ENCODE data around the gene CAPN9.
"Not testable (repeated sequence)": the region's sequence is repeated elsewhere in the genome, so short reads cannot be mapped to it uniquely, and the experiment has no call there.

The CAPN9 gene, protein sequence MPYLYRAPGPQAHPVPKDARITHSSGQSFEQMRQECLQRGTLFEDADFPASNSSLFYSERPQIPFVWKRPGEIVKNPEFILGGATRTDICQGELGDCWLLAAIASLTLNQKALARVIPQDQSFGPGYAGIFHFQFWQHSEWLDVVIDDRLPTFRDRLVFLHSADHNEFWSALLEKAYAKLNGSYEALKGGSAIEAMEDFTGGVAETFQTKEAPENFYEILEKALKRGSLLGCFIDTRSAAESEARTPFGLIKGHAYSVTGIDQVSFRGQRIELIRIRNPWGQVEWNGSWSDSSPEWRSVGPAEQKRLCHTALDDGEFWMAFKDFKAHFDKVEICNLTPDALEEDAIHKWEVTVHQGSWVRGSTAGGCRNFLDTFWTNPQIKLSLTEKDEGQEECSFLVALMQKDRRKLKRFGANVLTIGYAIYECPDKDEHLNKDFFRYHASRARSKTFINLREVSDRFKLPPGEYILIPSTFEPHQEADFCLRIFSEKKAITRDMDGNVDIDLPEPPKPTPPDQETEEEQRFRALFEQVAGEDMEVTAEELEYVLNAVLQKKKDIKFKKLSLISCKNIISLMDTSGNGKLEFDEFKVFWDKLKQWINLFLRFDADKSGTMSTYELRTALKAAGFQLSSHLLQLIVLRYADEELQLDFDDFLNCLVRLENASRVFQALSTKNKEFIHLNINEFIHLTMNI

DNA sequence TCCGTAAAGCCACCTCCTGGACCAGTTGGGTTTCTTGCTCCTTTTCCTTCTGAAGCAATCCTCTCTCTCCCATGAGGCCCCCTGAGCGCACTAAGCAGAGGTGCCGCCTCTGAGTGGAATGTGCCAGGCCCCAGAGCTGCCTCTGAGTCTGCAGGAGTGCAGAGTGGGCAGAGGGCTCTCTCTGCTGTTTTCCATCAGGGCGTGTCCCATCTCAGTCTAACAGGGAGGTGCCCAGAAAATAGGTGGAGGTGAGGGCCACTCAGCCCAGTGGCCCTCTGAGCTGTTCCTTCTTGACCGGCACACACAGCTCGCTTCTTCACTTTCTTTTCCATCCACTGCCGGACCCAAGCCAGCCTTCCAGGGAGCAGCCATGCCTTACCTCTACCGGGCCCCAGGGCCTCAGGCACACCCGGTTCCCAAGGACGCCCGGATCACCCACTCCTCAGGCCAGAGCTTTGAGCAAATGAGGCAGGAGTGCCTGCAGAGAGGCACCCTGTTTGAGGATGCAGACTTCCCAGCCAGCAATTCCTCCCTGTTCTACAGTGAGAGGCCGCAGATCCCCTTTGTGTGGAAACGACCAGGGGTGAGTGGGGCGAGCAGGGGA lies at the start of gene CAPN9:
CAPN9 (plus strand) TSS at position 262 of the 604 bp plus-strand sequence; CDS start at position 371, 109 bp downstream.
- no peak for DNase-seq

DNA sequence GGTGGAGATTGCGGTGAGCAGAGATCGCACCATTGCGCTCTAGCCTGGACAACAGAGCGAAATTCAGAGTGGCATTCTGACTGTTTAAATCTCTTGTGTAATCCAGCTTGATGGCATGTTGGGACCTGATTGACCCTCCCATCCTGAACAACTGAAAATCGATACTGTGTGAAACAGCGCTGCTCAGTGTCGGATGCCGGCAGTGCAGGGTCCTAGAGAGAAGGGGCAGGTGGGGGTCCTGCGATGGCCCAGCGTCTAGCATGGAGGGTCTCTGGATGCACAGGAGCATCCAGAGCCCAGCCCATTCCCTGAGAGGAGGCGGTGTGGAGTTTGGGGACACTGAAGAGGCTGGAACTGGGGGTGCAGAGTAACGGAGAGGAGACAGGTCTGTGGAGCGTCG lies 49.1 kb upstream of the CAPN9 start:
- DNase-seq, result no peak

DNA sequence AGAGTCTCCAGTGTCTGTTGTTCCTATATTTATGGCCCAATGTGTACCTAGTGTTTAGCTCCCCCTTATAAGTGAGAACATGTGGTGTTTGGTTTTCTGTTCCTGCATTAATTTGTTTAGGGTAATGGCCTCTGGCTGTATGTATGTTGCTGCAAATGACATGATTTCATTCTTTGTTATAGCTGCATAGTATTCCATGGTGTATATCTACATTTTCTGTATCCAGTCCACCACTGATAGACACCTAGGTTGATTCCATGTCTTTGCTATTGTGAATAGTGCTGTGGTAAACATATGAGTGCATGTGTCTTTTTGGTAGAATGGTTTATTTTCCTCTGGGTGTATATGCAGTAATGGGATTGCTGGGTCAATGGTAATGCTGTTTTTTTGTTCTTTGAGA lies 48.2 kb upstream of the CAPN9 start:
- not testable (repeated sequence) for DNase-seq

DNA sequence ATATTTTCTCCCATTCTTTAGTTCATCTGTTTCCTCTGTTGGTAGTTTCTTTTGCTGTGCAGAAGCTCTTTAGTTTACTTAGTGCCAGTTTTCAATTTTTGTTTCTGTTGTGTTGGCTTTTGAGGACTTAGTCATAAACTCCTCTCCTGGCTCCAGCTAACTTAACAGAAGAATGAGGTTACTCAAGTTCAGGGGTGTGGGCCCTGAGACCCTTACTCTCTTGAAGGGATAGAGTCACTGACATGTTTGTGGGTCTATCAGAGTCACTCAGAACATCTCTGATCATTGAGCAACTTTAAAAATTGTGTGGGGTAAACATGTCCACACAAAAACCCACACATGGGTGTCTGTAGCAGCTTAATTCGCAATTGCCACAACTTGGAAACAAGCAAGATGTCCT lies 47.5 kb upstream of the CAPN9 start:
- DNase-seq, result no peak

DNA sequence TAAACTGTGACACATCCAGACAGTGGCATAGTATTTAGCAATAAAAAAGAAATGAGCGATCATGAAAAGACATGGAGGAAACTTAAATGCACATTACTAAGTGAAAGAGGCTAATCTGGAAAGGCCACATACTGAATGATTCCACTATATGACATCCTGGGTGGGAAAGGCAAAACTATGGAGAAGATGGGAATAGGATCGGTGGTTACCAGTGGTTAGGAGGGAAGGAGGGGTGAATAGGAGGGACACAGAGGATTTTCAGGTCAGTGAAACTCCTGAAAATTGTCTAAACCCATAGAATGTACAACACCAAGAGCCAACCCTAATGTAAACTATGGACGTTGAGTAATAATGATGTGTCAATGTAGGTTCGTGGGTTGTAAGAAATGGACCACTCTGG lies 47.1 kb upstream of the CAPN9 start:
- DNase-seq, result no peak

DNA sequence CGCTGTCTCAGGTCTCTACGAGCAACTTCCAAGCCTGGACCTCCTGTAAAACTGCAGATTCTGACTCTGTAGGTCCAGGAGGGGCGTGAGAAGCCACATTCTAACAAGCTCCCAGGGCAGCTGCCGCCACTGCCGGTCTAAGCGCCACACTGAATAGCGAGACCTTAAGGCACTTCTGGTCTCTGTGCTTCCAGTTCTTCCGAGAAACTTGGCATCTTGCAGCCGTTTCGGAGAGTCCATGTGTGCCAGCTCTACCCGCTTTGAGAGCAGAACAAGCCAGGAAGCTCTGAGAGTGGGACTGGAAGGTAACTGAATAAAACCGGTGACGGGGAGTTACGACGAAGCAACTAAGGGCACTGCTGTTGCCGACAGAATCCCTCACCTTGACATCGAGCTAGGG lies 45.8 kb upstream of the CAPN9 start:
- no peak for DNase-seq

DNA sequence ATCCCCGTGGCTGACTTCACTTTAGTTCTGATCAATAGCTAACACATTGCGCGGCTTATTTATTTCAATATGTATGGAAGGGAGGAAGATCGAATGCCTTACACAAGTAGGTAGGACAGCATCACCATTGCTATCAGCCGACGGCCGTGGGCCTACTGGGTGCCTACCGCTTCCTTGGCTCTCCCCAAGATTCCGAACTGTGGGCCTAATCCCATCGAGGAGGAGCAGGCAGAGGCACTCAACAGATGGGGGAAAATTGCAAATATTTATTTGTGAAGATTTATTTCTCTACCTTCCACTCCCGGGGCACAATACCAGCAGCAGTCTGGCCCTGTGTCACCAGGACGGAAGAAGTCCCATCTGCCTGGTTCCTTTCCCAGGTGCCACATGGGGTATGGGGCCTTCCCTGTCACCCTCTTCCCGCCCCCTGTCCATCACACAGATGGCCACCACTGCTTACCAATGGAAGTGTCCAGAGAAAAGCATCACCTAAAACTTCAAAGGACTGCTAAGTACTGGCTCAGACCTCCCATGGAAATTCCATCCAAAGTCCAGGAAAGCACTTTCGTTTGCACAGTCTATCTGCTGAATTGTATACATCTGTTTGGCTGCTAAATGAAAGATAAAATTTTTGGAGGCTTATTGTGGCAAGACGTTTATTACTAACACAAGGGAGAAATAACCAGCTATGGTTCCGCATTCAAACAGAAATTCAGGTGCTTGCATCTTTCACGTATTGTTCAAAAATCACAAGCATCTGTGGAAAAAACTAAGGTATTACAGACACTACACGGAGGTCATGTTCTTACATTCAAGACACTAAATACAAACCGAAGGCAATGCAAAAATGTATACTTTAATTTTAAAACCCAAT lies 45.1 kb upstream of the CAPN9 start:
- no peak for DNase-seq

DNA sequence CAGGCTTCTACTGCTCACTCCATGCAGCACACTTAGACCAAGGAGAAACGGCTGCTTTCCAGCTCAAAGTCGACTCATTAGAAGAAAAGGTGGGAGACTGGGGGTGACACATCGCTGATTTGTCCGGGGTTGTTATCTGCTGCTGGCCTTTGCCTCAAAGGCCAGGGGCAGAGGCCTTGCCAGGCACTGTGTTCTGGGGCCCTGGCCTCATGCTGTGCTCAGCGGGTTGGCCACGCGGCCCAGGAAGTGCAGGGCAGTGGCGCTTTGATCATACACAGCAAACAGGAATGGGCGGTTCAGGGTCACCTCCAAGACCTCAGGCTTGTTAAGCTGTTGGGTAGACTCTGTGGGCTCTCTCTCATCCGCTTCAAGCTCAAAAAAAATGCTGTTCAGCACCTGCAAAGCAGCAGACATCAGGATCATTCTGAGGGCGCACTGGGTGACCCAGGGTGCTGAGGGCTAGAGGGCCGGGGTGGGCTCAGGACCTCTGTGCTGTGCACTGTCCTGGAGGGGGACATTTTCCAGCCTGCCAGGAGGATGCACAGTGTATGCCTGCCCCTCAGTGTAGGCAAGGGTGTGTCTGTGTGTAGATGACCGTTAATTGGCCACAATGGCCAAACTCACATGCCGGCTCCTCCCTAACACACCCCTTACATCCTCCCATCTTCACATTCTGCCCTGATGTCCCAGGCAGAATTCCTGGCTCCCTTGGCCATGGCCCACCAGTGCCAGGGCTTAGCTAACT lies 44.1 kb upstream of the CAPN9 start:
- DNase-seq, result no peak

DNA sequence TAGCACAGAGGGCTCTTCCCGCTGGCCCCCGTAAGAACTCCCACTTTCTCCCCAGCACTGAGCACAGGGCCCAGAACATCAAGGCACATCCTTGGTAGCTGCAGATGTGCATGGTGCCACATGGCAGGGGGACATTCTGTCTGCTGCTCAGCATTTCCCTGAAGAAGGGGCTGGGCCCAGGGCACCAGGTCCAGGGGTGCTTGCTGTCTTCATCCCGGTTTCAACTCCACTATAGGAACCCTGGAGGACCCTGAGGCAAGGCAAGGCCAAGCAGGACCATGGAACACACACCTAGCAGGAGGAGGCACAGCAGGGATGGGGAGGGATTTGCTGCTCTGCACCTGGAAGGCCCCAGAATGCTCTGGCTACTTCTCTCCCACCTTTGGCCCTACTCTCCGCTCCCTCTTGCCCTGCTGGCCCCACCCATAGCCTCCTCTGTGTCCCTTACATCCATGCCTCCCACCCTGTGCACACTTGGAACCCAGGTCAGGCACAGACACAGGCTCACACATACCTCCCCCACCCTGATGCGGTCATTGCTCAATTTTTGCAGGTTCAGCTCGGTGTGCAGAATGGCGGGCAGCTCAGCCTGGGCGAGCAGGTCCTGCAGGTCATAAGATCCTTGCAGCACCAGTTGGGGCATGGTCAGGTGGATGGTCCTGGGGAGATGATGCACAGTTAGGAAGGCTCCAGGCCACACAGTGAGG lies 43.4 kb upstream of the CAPN9 start:
- no peak for DNase-seq

DNA sequence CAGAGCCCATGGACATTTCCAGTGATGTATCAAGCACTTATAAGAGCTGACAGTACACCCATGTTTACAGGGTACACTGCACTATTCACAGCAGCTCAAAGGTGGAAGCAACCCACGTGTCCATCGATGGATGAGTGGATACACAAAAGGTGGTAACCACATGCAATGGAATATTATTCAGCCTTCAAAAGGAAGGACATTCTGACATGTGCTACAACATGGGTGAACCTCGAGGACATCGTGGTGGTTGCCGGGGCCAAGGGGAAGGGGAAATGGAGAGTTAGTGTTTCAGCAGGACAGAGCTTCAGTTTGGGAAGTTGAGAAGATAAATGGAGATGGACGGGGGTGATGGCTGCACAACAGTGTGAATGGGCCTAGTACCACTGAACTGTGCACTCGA lies 42.4 kb upstream of the CAPN9 start:
- no peak for DNase-seq

DNA sequence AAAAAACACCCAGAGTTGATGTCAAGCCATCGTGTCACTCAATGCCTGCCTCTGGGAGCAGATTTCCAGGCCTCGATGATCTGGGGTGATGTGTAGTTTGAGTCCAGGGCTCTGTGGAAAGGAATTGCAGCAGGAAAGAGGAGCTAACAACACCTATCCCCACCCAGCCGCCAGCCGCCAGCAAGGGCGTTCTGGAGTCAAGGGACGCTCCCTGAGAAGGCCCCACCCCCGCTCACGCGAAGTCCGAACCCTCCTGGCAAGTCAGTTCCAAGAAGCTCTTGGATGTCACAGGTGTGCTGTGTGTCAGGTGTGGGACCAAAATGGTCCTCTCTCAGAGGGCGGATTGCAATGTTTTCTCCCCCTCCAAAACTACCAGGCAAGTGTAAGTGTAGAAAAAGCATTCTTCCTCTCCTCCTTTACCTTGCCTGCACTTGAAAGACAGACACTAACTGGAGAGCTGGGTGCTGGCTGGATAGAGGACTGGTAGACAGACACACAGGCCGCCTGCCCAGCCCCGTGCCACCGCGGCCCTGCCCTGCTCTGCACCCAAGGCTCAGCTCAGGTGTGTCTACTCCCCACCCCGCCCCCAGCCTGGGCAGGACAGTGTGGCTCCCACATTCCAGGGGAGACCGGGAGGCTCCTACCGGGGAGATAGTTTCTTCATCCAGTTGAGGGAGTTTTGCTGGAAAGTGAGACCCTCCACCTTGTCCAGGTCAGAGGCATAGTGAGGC lies 41.7 kb upstream of the CAPN9 start:
- no peak for DNase-seq

DNA sequence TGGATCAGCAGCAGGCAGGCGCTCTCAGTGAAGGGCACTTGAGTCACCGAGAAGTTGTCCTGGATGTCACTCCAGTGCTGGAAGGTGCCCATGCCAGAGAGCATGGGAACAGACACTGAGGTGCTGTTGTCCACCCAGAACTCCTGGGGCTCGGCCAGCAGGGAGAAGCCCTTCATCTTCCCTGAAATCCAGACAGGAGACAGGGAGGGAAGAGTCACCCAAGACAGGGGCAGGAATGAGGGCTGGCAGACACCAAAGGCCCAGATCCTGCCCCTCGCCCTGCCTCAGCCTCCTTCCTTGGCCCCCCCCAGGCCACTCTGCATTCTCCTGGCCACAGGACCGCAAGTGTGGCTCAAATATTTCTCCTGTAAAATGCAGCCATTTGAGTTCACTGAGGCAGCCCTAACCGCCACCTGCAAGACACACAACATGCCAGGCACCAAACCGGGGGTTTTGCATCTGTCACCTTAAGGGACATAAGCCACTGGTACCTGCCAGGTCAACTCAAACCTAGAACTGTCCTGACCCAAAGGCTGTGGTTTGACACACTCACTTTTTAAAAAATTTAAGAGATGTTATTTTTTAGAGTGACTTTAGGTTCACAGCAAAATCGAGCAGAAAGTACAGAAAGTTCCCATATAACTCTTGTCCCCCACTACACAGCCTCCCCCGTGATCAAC lies 41.0 kb upstream of the CAPN9 start:
- DNase-seq, result no peak

DNA sequence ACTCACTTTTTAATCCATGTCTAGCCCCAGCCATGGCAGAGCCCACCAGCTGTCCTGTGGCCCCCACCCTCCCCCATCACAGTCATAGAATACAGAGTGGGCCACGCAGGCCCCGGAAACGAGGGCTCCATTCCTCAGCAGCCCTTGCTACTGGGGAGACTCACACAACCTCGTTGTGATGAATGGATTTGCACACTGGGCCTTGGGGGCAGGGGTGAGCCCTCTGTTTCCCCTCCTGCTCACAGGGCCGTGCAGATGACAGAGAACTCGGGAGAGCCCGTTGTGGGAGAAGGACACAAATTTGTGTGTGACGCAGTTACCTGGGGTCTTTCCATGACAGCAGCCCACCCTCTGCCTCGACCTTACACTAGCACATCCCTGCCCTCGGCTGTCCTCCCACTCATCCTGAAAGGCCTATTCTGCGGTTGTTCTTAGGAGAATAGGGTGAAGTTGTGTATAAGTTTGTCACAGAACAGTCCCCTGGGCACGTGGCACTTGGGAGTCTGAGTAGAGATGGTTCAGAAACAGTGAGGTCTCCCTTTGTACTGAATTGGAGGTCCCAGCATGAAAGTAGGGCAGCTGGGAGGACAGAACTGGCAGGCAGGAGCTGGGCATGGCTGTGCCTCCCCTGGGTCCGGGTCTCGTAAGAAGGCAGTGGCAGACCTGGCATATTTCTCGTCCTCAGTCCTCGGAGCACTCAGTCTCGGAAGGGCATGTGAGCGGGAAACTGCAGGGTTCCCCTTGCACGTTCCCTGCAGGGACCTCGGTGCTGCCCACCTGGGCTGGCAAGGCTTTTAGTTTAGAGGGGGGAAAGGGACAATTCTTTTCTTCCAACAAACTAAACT lies 40.1 kb upstream of the CAPN9 start:
- no peak for DNase-seq

DNA sequence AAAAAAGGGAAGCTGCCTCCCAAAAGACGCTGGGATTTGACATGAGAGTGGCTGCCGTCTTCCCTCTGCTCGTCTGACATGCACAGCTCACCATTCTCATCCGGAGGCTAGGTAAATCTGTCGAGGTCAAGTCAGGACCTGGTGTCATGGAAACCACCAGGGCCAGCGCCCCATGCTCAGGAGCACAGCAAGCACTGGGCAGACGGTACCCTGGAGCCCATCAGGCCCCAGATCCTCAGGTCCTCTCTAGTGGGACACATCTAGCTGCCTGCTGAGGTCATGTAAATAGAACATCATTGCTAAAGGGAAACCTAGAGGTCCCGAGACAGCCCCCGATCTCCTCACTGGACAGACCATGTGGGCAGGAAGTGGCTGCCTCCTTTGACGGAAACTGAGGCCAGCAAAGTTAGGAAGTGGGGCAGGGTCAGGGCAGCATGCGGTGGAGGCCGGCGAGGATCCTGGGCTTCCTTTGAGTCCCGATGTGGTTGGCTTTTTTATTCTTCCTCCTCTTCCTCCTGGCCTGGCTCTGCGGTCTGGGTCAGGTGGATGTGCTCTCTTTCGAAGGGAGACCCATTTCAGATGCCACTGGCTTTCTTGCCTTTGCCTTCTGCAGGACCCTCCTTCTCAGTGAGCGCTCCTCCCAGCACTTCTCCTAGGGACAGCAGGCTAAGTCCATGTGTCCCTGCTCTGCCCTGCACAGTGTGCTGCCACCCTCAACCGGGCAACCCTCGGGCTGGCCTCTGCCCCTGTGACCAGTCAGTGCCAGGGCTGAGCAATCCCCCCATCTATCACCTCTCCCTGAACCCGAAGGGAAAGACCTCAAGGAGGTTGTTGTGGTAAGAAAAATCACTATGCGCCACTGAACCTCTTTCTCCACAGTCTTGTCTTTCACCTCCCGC lies 39.2 kb upstream of the CAPN9 start:
- no peak for DNase-seq

DNA sequence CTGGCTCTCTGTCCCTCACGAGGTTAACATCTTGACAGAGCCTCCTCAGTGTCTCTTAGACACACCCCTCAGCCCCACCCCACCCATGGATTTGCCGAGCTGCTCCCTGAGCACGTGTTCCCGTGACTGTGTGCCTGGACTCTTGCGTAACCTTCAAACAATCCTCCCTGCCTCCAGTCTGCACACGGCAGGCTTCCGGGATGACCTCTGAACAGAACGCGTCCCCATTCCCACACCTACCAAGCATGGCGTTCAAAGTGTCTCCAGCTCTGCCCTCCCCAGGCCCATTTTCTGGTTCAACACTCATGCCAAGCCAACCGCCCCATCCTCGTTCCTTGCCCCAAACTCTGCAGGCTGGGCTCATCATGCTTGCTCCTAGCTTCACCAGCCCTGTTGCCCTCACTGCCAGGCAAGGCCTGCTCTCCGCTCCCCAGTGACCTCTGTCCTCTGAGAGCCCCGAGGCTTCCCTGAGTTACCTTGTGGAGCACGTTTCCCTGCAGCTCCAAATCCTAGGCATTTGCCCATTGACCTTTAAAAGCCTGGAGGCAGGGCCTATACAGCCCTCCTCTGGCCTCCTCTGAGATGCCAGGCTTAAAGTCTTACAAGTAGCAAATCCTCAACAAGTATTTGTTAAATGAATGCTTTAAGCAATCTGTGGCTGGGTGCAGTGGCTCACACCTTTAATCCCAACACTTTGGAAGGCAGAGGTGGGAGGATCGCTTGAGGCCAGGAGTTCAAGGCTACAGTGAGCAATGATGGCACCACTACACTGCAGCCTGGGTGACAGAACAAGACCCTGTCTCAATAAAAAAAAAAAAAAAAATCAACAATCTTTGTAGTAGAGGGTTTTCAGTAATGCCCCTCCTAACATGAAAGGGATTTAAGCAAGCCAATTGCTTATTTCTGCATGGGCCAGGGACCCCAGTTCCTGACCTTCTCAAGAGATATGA lies 38.3 kb upstream of the CAPN9 start:
- DNase-seq, result no peak

DNA sequence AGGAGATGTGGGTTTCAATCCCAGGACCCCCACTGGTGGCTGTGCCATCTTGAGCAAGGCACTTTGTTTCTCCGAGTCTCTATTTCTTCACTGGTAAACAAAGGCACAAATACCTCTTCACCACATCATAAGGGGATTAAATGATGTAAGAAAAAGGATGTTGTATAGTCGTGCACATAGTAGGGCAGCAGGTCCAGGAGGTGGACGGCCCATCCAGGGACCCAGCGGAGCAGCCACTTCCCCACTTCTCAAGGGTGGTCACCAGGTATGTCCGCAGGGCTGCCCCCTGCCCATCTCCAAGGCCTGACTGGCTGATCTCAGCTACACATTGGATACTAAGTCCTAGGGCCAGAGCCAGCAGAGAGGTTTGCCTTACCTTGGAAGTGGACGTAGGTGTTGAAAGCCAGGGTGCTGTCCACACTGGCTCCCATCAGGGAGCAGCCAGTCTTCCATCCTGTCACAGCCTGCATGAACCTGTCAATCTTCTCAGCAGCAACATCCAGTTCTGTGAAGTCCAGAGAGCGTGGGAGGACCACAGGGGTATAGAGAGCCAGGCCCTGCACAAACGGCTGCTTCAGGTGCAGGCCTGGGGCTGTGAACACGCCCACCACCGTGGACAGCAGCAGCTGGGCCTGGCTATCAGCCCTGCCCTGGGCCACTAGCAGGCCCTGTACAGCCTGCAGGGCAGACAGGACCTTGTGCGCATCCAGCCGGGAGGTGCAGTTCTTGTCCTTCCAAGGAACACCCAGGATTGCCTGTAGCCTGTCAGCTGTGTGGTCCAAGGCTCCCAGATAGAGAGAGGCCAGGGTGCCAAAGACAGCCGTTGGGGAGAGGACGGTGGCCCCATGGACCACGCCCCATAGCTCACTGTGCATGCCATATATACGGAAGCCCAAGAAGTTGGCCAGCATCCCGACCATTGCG lies 37.3 kb upstream of the CAPN9 start:
- no peak for DNase-seq
